Measurements from ENCODE around the gene ADGRV1.

DNA sequence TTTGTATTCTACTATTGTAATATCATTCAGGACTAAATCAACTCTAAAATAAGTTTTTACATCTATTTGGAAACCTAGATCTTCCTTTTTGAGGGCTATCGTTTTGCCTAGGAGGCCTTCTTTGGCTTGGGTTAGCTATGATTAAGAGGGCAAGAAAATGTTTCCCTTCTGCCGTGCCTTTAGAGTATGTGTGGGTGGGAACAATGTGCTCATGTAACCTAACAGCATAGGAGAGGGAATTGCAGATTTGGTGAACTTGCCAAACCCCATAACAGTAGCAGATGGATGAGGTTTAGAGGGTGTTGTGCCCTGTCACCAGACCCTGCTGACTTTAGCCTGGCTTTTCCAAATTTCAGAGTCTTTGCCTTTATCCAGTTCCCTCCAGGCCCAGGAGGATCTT lies 339.0 kb downstream of the ADGRV1 start:
- TF ChIP-seq, protein P1, sequence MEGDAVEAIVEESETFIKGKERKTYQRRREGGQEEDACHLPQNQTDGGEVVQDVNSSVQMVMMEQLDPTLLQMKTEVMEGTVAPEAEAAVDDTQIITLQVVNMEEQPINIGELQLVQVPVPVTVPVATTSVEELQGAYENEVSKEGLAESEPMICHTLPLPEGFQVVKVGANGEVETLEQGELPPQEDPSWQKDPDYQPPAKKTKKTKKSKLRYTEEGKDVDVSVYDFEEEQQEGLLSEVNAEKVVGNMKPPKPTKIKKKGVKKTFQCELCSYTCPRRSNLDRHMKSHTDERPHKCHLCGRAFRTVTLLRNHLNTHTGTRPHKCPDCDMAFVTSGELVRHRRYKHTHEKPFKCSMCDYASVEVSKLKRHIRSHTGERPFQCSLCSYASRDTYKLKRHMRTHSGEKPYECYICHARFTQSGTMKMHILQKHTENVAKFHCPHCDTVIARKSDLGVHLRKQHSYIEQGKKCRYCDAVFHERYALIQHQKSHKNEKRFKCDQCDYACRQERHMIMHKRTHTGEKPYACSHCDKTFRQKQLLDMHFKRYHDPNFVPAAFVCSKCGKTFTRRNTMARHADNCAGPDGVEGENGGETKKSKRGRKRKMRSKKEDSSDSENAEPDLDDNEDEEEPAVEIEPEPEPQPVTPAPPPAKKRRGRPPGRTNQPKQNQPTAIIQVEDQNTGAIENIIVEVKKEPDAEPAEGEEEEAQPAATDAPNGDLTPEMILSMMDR (IDR thresholded peaks at IDR 0.05; ENCODE audit: poor library complexity, severe bottlenecking): no peak
- TF ChIP-seq EZH2 (IDR thresholded peaks at IDR 0.05; ENCODE audit: borderline replicate concordance, insufficient read depth, low read length, poor library complexity, severe bottlenecking): no peak
- no peak for TF ChIP-seq EP300 (conservative IDR thresholded peaks at IDR 0.05; ENCODE audit: poor library complexity, severe bottlenecking)
- TF ChIP-seq, protein P2, sequence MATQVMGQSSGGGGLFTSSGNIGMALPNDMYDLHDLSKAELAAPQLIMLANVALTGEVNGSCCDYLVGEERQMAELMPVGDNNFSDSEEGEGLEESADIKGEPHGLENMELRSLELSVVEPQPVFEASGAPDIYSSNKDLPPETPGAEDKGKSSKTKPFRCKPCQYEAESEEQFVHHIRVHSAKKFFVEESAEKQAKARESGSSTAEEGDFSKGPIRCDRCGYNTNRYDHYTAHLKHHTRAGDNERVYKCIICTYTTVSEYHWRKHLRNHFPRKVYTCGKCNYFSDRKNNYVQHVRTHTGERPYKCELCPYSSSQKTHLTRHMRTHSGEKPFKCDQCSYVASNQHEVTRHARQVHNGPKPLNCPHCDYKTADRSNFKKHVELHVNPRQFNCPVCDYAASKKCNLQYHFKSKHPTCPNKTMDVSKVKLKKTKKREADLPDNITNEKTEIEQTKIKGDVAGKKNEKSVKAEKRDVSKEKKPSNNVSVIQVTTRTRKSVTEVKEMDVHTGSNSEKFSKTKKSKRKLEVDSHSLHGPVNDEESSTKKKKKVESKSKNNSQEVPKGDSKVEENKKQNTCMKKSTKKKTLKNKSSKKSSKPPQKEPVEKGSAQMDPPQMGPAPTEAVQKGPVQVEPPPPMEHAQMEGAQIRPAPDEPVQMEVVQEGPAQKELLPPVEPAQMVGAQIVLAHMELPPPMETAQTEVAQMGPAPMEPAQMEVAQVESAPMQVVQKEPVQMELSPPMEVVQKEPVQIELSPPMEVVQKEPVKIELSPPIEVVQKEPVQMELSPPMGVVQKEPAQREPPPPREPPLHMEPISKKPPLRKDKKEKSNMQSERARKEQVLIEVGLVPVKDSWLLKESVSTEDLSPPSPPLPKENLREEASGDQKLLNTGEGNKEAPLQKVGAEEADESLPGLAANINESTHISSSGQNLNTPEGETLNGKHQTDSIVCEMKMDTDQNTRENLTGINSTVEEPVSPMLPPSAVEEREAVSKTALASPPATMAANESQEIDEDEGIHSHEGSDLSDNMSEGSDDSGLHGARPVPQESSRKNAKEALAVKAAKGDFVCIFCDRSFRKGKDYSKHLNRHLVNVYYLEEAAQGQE (IDR thresholded peaks at IDR 0.05; ENCODE audit: borderline replicate concordance): no peak
- no peak for TF ChIP-seq POLR2AphosphoS5 (IDR thresholded peaks at IDR 0.05)
- TF ChIP-seq RAD21 (conservative IDR thresholded peaks at IDR 0.05): no peak
- no peak for TF ChIP-seq SMC3 (conservative IDR thresholded peaks at IDR 0.05; ENCODE audit: poor library complexity)
- TF ChIP-seq TAF1 (IDR thresholded peaks at IDR 0.05; ENCODE audit: low read depth): no peak
- no peak for TF ChIP-seq MXI1 (conservative IDR thresholded peaks at IDR 0.05; ENCODE audit: poor library complexity, severe bottlenecking)

Measured in neural cell (in vitro differentiated cells).